GM13976 (cell line): Measurements from ENCODE around the gene MYL4.
"Not testable (repeated sequence)": the region's sequence is repeated elsewhere in the genome, so short reads cannot be mapped to it uniquely, and the experiment has no call there.

Experiments used
- DNase-seq: peaks from one replicate; pipeline ENCODE4 v3.0.0; 2012; ENCODE audit warnings: low spot score
- CTCF ChIP-seq: IDR thresholded peaks from 2 replicates; pipeline ENCODE4 v1.5.1; 2012; ENCODE audit warnings: borderline replicate concordance, mild to moderate bottlenecking; ENCODE audit not compliant: insufficient read depth; ENCODE audit errors: extremely low read depth, missing control alignments, control extremely low read depth
- in situ Hi-C: fragments of 300-500 bp; cut with MboI; formaldehyde crosslinking; loops from one replicate; pipeline ENCODE4 v1.12.0; 2022; ENCODE audit warnings: low sequenced_read_pairs, mixed read lengths, inconsistent platforms; ENCODE audit not compliant: unreplicated experiment

MYL4 gene

DNA sequence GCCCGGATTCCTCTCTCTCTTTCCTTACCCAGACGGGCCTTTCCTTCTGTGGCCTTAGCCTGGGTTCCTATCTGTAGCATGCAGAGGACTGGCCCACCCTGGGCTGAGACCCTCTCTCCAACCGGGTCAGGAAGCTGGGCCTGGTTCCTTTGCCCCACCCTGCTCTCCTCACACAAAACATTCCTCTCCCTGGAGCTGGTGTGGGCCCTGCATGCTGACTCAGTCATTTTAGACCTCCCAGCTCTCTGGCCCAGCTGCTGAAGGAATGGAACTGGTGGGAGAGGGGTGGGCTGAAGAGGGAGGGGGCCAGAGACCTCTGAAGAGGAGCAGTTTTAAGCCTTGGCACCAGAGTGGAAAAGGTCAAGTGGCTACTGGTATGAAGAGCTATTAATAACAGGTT is 957 bp downstream of the MYL4 start:
- TF ChIP-seq CTCF: no peak
- in situ Hi-C loops: no loop called here
- no peak for DNase-seq

GRCh38 chr17:47210779-47211178 is 1.6 kb downstream of the MYL4 start:
- TF ChIP-seq CTCF: no peak
- in situ Hi-C loops: no loop called here
- no peak for DNase-seq

DNA sequence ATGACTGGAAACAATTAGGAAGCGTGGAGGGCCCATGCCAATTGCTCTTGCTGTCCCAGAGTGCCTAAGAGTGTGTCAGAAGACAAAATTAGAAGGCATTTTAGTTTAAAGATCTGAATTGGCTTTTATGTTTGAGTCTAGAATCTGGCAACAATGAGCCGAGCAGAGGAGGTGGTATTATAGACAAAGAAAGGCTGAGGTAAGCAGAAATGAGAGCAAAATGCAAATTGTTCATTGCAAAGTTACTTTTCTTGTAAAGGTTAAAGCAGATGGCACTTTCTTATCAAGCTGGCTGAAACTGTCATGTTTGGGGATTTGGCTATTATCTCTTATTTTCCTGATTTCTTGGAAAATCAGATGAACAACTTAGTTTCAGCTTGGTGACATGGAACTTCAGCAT is 3.3 kb downstream of the MYL4 start:
- in situ Hi-C loops: no loop called here
- no peak for TF ChIP-seq CTCF
- DNase-seq: no peak

DNA sequence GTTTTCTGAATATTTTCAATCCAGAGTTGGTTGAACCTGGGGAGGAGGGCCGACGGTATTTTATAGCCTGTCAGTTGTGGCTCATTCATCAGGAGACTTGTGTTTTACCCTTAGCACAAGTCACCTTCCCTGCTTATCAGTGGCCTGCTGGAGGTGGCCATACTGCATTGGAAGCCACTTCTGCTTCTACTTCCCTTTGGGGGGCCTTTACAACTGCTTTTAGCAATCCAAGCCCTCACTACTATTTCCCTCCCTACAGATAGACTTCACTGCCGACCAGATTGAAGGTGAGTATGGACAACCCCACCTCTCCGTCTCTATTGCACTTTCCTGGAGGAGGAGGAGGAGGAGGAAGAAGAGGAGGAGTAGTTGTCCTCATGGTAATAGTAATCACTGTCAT is 4.4 kb downstream of the MYL4 start:
- no peak for DNase-seq
- in situ Hi-C loops: no loop called here
- no peak for TF ChIP-seq CTCF

- in situ Hi-C loops: no loop called here
- no peak for DNase-seq
- TF ChIP-seq CTCF: no peak
Observed at GRCh38 chr17:47214931-47215330, 5.8 kb downstream of the MYL4 start.

- DNase-seq, in situ Hi-C loops: not testable (repeated sequence)
Observed at GRCh38 chr17:47216821-47217220, 7.7 kb downstream of the MYL4 start.

DNA sequence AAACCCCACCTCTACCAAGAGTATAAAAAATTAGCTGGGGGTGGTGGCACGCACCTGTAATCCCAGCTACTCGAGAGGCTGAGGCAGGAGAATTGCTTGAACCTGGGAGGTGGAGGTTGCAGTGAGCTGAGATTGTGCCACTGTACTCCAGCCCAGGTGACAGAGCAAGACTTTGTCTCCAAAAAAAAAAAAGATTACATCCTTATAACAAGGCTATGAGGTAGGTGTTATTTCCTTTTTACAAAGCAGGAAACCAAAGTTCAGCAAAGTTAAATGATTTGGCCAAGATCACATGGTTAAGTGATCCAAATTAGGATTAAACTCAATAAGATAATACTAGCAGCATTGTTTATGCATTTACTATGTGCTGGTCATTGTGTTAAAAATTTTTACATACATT is 8.1 kb downstream of the MYL4 start:
- in situ Hi-C loops, DNase-seq: not testable (repeated sequence)

DNA sequence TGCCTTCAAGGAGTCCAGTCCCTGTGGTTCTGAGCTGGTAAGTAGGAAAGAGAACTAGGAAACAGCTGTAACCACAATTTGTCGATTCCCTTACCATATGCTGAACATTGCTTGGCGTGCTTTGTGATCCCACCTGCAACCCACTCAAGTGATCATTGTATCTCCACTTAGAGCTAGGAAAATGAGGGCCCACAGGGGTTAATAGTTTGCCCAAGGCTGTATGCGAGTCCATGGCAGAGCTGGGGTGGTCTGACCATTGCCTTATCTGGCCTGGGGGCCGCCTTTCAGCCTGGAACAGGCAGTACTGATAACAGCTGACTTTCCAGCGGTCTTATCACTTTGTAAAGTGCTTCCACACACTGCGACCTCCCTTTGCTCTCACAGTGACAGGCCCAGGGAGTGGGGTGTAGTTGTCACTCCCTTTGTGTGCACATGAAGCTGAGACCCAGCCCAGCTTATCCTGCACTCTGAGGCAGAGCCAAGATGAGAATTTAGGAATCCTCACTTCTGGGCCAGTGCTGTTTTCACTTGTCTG is 9.8 kb downstream of the MYL4 start:
- in situ Hi-C loops: no loop called here
- no peak for TF ChIP-seq CTCF
- no peak for DNase-seq
